HepG2 (cell line): Measurements from ENCODE around the gene C2. TPM values are rescaled to one million over a fixed set of nuclear protein-coding genes. Genes with fewer than 3 reads are reported as not detected.

ENCODE experiments used
- ATF1 ChIP-seq: IDR thresholded peaks from 2 replicates; pipeline ENCODE4 v1.6.1; 2016; ENCODE audit warnings: mild to moderate bottlenecking, control low read depth
- ATF2 ChIP-seq: sonication (generic); formaldehyde crosslinking; IDR thresholded peaks from 2 replicates; pipeline ENCODE4 v1.4.0; 2020; ENCODE audit warnings: missing genetic modification reagents
- CENPT ChIP-seq: sonication (generic); formaldehyde crosslinking; IDR thresholded peaks from 2 replicates; pipeline ENCODE4 v1.8.0; 2022; ENCODE audit warnings: low read depth, mild to moderate bottlenecking, moderate library complexity, missing genetic modification reagents
- CREBL2 ChIP-seq: sonication (generic); formaldehyde crosslinking; IDR thresholded peaks from 2 replicates; pipeline ENCODE4 v1.8.1; 2023; ENCODE audit warnings: missing genetic modification reagents, mild to moderate bottlenecking, borderline replicate concordance
- E2F2 ChIP-seq: sonication (generic); formaldehyde crosslinking; IDR thresholded peaks from 2 replicates; pipeline ENCODE4 v1.4.0; 2020; ENCODE audit warnings: missing genetic modification reagents, borderline replicate concordance
- EZH2 ChIP-seq: conservative IDR thresholded peaks from 2 replicates; pipeline ENCODE4 v1.6.1; 2012; ENCODE audit warnings: mild to moderate bottlenecking, low read depth, low read length, moderate library complexity
- FOXP1 ChIP-seq, 2 experiments: fragments of 450-650 bp in 1 of 2; IDR thresholded peaks; 2 replicates each; pipeline ENCODE4 v1.6.1; 2017 to 2018; ENCODE audit warnings: antibody characterized with exemption in 1 of 2
- HDAC1 ChIP-seq: sonication (generic); formaldehyde crosslinking; IDR thresholded peaks from 2 replicates; pipeline ENCODE4 v1.5.1; 2020; ENCODE audit warnings: mild to moderate bottlenecking, missing genetic modification reagents
- HINFP ChIP-seq: sonication (generic); formaldehyde crosslinking; IDR thresholded peaks from 2 replicates; pipeline ENCODE4 v1.4.0; 2020; ENCODE audit warnings: low read depth, mild to moderate bottlenecking, missing genetic modification reagents
- HNRNPK ChIP-seq: fragments of 200-400 bp; formaldehyde crosslinking; IDR thresholded peaks from 2 replicates; pipeline ENCODE4 v1.6.1; 2018; ENCODE audit warnings: low read length, low read depth, moderate library complexity, mild to moderate bottlenecking; ENCODE audit not compliant: poor library complexity, severe bottlenecking
- MAF1 ChIP-seq: sonication (generic); formaldehyde crosslinking; IDR thresholded peaks from 2 replicates; pipeline ENCODE4 v1.5.0; 2020; ENCODE audit warnings: missing genetic modification reagents, borderline replicate concordance
- NFE2 ChIP-seq: sonication (generic); formaldehyde crosslinking; IDR thresholded peaks from 2 replicates; pipeline ENCODE4 v1.4.0; 2020; ENCODE audit warnings: missing genetic modification reagents
- NKX3-1 ChIP-seq: sonication (generic); formaldehyde crosslinking; IDR thresholded peaks from 2 replicates; pipeline ENCODE4 v1.5.0; 2020; ENCODE audit warnings: missing genetic modification reagents
- PLRG1 ChIP-seq: fragments of 450-650 bp; conservative IDR thresholded peaks from 2 replicates; pipeline ENCODE4 v1.6.1; 2016
- RBM39 ChIP-seq: fragments of 200-400 bp; formaldehyde crosslinking; IDR thresholded peaks from one replicate; pipeline ENCODE4 v1.6.1; 2018; ENCODE audit warnings: antibody characterized with exemption, mild to moderate bottlenecking, low read depth, low read length; ENCODE audit not compliant: poor library complexity, severe bottlenecking
- SMAD1 ChIP-seq: sonication (generic); formaldehyde crosslinking; IDR thresholded peaks from 2 replicates; pipeline ENCODE4 v1.4.0; 2020; ENCODE audit warnings: missing genetic modification reagents, low read depth, mild to moderate bottlenecking, borderline replicate concordance
- SMC3 ChIP-seq: IDR thresholded peaks from 2 replicates; pipeline ENCODE4 v1.6.1; 2011; ENCODE audit warnings: low read length, improper control_type of control experiment
- ZC3H13 ChIP-seq: sonication (generic); formaldehyde crosslinking; IDR thresholded peaks from 2 replicates; pipeline ENCODE4 v1.8.1; 2023; ENCODE audit warnings: mild to moderate bottlenecking, missing genetic modification reagents, moderate library complexity
- ZFY ChIP-seq: sonication (generic); formaldehyde crosslinking; IDR thresholded peaks from 2 replicates; pipeline ENCODE4 v1.4.0; 2020; ENCODE audit warnings: missing genetic modification reagents
- ZMAT3 ChIP-seq: sonication (generic); formaldehyde crosslinking; conservative IDR thresholded peaks from 2 replicates; pipeline ENCODE4 v1.7.0; 2021; ENCODE audit warnings: missing genetic modification reagents
- ZNF251 ChIP-seq: sonication (generic); formaldehyde crosslinking; IDR thresholded peaks from 2 replicates; pipeline ENCODE4 v1.9.0; 2021; ENCODE audit warnings: mild to moderate bottlenecking, missing genetic modification reagents
- ZNF264 ChIP-seq: sonication (generic); formaldehyde crosslinking; IDR thresholded peaks from 2 replicates; pipeline ENCODE4 v1.4.0; 2020; ENCODE audit warnings: missing genetic modification reagents
- ZNF329 ChIP-seq: sonication (generic); formaldehyde crosslinking; IDR thresholded peaks from 2 replicates; pipeline ENCODE4 v1.9.0; 2021; ENCODE audit warnings: low read depth, mild to moderate bottlenecking, missing genetic modification reagents
- ZNF589 ChIP-seq: sonication (generic); formaldehyde crosslinking; conservative IDR thresholded peaks from 2 replicates; pipeline ENCODE4 v1.8.0; 2022; ENCODE audit warnings: mild to moderate bottlenecking, moderate library complexity, missing genetic modification reagents
- ZNF7 ChIP-seq: IDR thresholded peaks from 2 replicates; pipeline ENCODE4 v1.6.1; 2016; ENCODE audit warnings: missing biosample characterization, missing genetic modification reagents
- ZNF841 ChIP-seq: sonication (generic); formaldehyde crosslinking; IDR thresholded peaks from 2 replicates; pipeline ENCODE4 v1.8.1; 2023; ENCODE audit warnings: missing genetic modification reagents, borderline replicate concordance
- polyA plus RNA-seq, 8 experiments: library from polyadenylated mRNA; depleted of rRNA in 3 of 8; stranded (reverse) in 7 of 8; unstranded in 1 of 8; fragments of >200 nt; fragmentation: Illumina TruSeq in 4 of 8; extraction: Trizol in 4 of 8; gene quantifications; 2 replicates each; pipeline versions ENCODE4 v1.2.1 to v1.2.3, GENCODE V29; 2011 to 2016; ENCODE audit warnings: low read depth in 4 of 8, missing spikeins in 1 of 8, mixed read lengths in 1 of 8; ENCODE audit not compliant: insufficient read depth in 1 of 8
- total RNA-seq, 5 experiments: library from RNA; depleted of rRNA; stranded (reverse); fragments of >200 nt; fragmentation: Illumina TruSeq; extraction: Trizol; gene quantifications; 2 replicates each; pipeline ENCODE4 v1.2.3, GENCODE V29; 2016; ENCODE audit warnings: low read depth in 1 of 5

The C2 gene
- total and polyA plus RNA-seq, 2 of the 13 experiments (the other 11 are each of a cell fraction or from before 2014, with no cell fraction given) = 165 to 307 TPM

GRCh38 chr6:31901953-31902643 lies 25.4 kb upstream of the C2 start, which contains the start of gene ZBTB12 (continued):
- TF ChIP-seq CREBL2 (CRISPR knock-in tag) (no peak), ZNF329 (CRISPR knock-in tag) (0 out of 2 replicates have a peak, but pooled peaks have one; percentile 18), ZC3H13 (0 out of 2 replicates have a peak, but pooled peaks have one; percentile 87), ATF1 (no peak), FOXP1 (IDR thresholded peaks at IDR 0.05) (no peak), FOXP1 (CRISPR knock-in tag; IDR thresholded peaks at IDR 0.05) (no peak), ZNF251 (CRISPR knock-in tag) (no peak), HDAC1 (CRISPR knock-in tag) (no peak; the same call in 1 of the 2 replicates), SMAD1 (no peak), MAF1 (CRISPR knock-in tag) (no peak), SMC3 (peak; percentile 14; the same call in 1 of the 2 replicates), HNRNPK (peak; percentile 98), PLRG1 (no peak), ZFY (CRISPR knock-in tag) (peak; percentile 52; the same call in 1 of the 2 replicates), ZNF589 (CRISPR knock-in tag) (0 out of 2 replicates have a peak, but pooled peaks have one; percentile 39), HINFP (CRISPR knock-in tag) (no peak), ATF2 (no peak), RBM39 (no peak), ZNF7 (no peak), ZNF264 (CRISPR knock-in tag) (no peak), EZH2 (no peak), NFE2 (CRISPR knock-in tag) (no peak), CENPT (peak; percentile 76; the same call in 1 of the 2 replicates), NKX3-1 (CRISPR knock-in tag) (no peak), E2F2 (CRISPR knock-in tag) (peak; percentile 26; the same call in 1 of the 2 replicates), ZNF841 (CRISPR knock-in tag) (no peak), ZMAT3 (CRISPR knock-in tag) (no peak)
